K562 (cell line): Measurements from ENCODE around the gene OR13A1. TPM values are rescaled to one million over a fixed set of nuclear protein-coding genes. Genes with fewer than 3 reads are reported as not detected.
"Not testable (repeated sequence)": the region's sequence is repeated elsewhere in the genome, so short reads cannot be mapped to it uniquely, and the experiment has no call there.

ENCODE experiments used
- ATAC-seq: fragments of 200-7000 bp; cut with Tn5 transposase; 3 replicates; pipeline ENCODE4 v1.9.1; 2020; ENCODE audit warnings: moderate library complexity
- BruUV-seq: library from RNA; stranded (reverse); fragments of 400-500 nt; replicated peaks from 2 replicates; lab custom pipeline; 2021; lab: Mats Ljungman, UMichigan
- CTCF ChIA-PET: fragments of 300-600 bp; formaldehyde crosslinking; extraction: SDS; loops from one replicate; lab custom pipeline; 2021; ENCODE audit warnings: low intra/inter-chr PET ratio; lab: Yijun Ruan, JAX
- POLR2A ChIA-PET: fragments of 300-600, 350-650 bp; sonication (Branson Sonifier 250); formaldehyde crosslinking; extraction: SDS; loops from one replicate; lab custom pipeline; 2021; ENCODE audit warnings: antibody characterized with exemption, inconsistent platforms; lab: Yijun Ruan, JAX
- DNase-seq, 4 experiments: peaks; one replicate each; pipeline versions ENCODE4 v3.0.0 to v3.0.0-alpha.2; 2011 to 2018; ENCODE audit warnings: low spot score in 3 of 4, mixed read lengths in 3 of 4; ENCODE audit errors: extremely low read depth in 1 of 4
- FAIRE-seq: peaks from 2 replicates; lab custom pipeline; 2011; peaks lifted over from hg19 to GRCh38; lab: Jason Lieb, UNC
- H2AFZ ChIP-seq: 2 replicates; pipeline ENCODE4 v1.6.0; 2011; ENCODE audit warnings: low read depth, low read length, control low read depth, inconsistent platforms
- H3K27ac ChIP-seq: fragments of 200-600 bp; 3 replicates; pipeline ENCODE4 v1.8.0; 2011; ENCODE audit warnings: low read depth, mild to moderate bottlenecking, control low read depth, inconsistent platforms, low read length, moderate library complexity, mixed read lengths; ENCODE audit errors: extremely low read depth
- H3K27me3 ChIP-seq, 2 experiments: fragments of 300-600 bp in 1 of 2; 2 replicates in 1 of 2; 3 replicates in 1 of 2; pipeline versions ENCODE4 v1.6.0 to v1.8.0; 2011; ENCODE audit warnings: inconsistent platforms in 2 of 2, low read length in 2 of 2, mild to moderate bottlenecking in 1 of 2, mixed read lengths in 1 of 2, moderate library complexity in 1 of 2; ENCODE audit not compliant: control insufficient read depth in 2 of 2, insufficient read depth in 2 of 2
- H3K36me3 ChIP-seq: fragments of 300-600 bp; 3 replicates; pipeline ENCODE4 v1.8.0; 2011; ENCODE audit warnings: mild to moderate bottlenecking, low read length, inconsistent platforms; ENCODE audit not compliant: control insufficient read depth, insufficient read depth
- H3K4me1 ChIP-seq, 2 experiments: fragments of 200-600 bp in 1 of 2; replicated peaks in 1 of 2; 2 replicates in 1 of 2; 3 replicates in 1 of 2; pipeline versions ENCODE4 v1.5.1 to v1.8.0; 2011; ENCODE audit warnings: inconsistent platforms in 2 of 2, low read length in 2 of 2, mild to moderate bottlenecking in 1 of 2, mixed read lengths in 1 of 2, moderate library complexity in 1 of 2; ENCODE audit not compliant: control insufficient read depth in 2 of 2, insufficient read depth in 2 of 2
- H3K4me2 ChIP-seq: 2 replicates; pipeline ENCODE4 v1.6.1; 2011; ENCODE audit warnings: low read length, control low read depth, inconsistent platforms, mixed read lengths; ENCODE audit not compliant: insufficient read depth
- H3K4me3 ChIP-seq: fragments of 200-600 bp; sonication (generic), shearing (Covaris generic); 2 replicates; pipeline ENCODE4 v1.5.1; 2016; ENCODE audit warnings: control low read depth, inconsistent platforms
- H3K79me2 ChIP-seq: fragments of 200-600 bp; 3 replicates; pipeline ENCODE4 v1.8.0; 2011; ENCODE audit warnings: low read length, inconsistent platforms; ENCODE audit not compliant: control insufficient read depth, insufficient read depth
- H3K9ac ChIP-seq, 2 experiments: 2 replicates each; pipeline versions ENCODE4 v1.6.0 to v1.6.1; 2011; ENCODE audit warnings: low read depth in 2 of 2, low read length in 2 of 2, control low read depth in 1 of 2, inconsistent platforms in 1 of 2, mild to moderate bottlenecking in 1 of 2, mixed read lengths in 1 of 2; ENCODE audit not compliant: insufficient read depth in 1 of 2
- H3K9me1 ChIP-seq: one replicate; pipeline ENCODE4 v1.6.0; 2011; ENCODE audit warnings: inconsistent platforms, mild to moderate bottlenecking, low read length, moderate library complexity; ENCODE audit not compliant: control insufficient read depth, insufficient read depth
- H3K9me3 ChIP-seq: replicated peaks from 2 replicates; pipeline ENCODE4 v1.5.1; 2011; ENCODE audit warnings: low read depth, low read length, inconsistent platforms; ENCODE audit not compliant: control insufficient read depth, insufficient read depth
- H4K20me1 ChIP-seq: replicated peaks from 2 replicates; pipeline ENCODE4 v1.6.1; 2011; ENCODE audit warnings: low read length, inconsistent platforms, mixed read lengths; ENCODE audit not compliant: control insufficient read depth, insufficient read depth
- CXXC5 ChIP-seq: fragments of 250-450 bp; sonication (Bioruptor Pico); IDR thresholded peaks from 2 replicates; pipeline ENCODE4 v1.8.0; 2022; ENCODE audit warnings: inconsistent platforms, mild to moderate bottlenecking, moderate library complexity
- HLTF ChIP-seq: fragments of 450-650 bp; IDR thresholded peaks from 2 replicates; pipeline ENCODE4 v1.6.1; 2016
- NCOA4 ChIP-seq: fragments of 450-650 bp; IDR thresholded peaks from 2 replicates; pipeline ENCODE4 v1.6.1; 2018; ENCODE audit warnings: mild to moderate bottlenecking; ENCODE audit not compliant: partially characterized antibody
- SREBF1 ChIP-seq: fragments of 150-350 bp; IDR thresholded peaks from 2 replicates; pipeline ENCODE4 v1.6.1; 2014; ENCODE audit warnings: antibody characterized with exemption, low read depth, low read length, borderline replicate concordance
- TRIM28 ChIP-seq: fragments of 450-650 bp; IDR thresholded peaks from 2 replicates; pipeline ENCODE4 v1.6.1; 2017
- WGBS: fragments of 100-300 bp; shearing (Covaris generic); methylation state at CpG from one replicate; pipeline ENCODE4 v1.1.6; 2016; ENCODE audit warnings: low coverage, mixed read lengths; ENCODE audit not compliant: insufficient coverage; ENCODE audit errors: missing lambda C conversion rate; 5-methylcytosine and 5-hydroxymethylcytosine counted together
- in situ Hi-C: fragments of 300-500 bp; cut with MboI; formaldehyde crosslinking; loops from 4 replicates; pipeline ENCODE4 v1.15.0; 2018; ENCODE audit warnings: inconsistent platforms, mixed read lengths
- intact Hi-C: fragments of 100-400 bp; cut with micrococcal nuclease; formaldehyde crosslinking; loops from 2 replicates; pipeline ENCODE4 v1.14.2; 2022
- polyA plus RNA-seq, 8 experiments: library from polyadenylated mRNA; depleted of rRNA in 4 of 8; stranded (reverse) in 5 of 8; unstranded in 3 of 8; fragments of >200 nt; fragmentation: Nextera tagmentation in 2 of 8; fragmentation: Illumina TruSeq in 1 of 8; extraction: Ambion mirVana in 2 of 8; extraction: Trizol in 1 of 8; gene quantifications; 2 replicates each; pipeline versions ENCODE4 v1.2.1 to v1.2.3, GENCODE V29; 2011 to 2014; ENCODE audit warnings: inconsistent platforms in 1 of 8, missing spikeins in 1 of 8
- total RNA-seq, 7 experiments: library from RNA; depleted of rRNA in 6 of 7; stranded (reverse); fragments of >200 nt in 6 of 7; fragmentation: Illumina TruSeq in 2 of 7; extraction: Trizol in 2 of 7; gene quantifications; 2 replicates each; pipeline versions ENCODE4 v1.2.1 to v1.2.3, GENCODE V29; 2011 to 2021; ENCODE audit warnings: low replicate concordance in 1 of 7

Gene OR13A1
- total and polyA plus RNA-seq, 9 of the 15 experiments (the other 6 are each of a cell fraction or from before 2014, with no cell fraction given), result 0.03 to 0.11 (median 0.06) TPM; not detected in 3

DNA sequence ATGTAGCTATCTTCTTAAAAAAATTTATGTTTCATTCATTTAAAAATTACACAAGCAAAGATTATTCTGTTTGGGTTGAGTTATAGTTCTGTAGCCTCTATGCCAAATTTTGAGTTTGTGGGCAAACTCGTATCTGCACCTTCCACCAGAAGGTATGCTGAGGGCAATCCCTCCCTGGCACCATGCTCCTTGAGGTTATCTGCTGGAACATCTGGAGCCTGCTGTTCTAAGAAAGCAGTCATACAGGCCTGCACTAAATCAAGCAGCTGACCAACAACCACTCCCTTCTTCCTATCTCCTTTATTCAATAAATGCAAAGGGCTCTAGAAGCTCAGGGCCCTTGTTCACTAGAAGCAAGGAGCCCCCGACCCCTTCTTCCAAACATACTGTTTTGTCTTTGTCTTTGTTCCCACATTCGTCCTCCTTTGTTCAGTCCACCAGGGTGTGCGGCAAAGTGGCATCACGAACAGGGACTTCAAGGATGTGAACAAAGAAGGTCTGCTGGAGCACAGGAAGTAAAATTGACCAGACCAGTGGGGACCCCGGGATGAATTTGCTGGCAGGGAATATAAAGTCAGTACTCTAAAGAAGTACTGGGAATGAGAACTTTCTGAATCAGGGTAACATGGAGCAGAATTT is 36.4 kb downstream of the OR13A1 start (continued):
- TF ChIP-seq NCOA4 (no peak), CXXC5 (CRISPR knock-in tag) (peak; percentile 61; the same call in 1 of the 2 replicates)
- TF ChIP-seq, all 486 proteins: peak for 117

DNA sequence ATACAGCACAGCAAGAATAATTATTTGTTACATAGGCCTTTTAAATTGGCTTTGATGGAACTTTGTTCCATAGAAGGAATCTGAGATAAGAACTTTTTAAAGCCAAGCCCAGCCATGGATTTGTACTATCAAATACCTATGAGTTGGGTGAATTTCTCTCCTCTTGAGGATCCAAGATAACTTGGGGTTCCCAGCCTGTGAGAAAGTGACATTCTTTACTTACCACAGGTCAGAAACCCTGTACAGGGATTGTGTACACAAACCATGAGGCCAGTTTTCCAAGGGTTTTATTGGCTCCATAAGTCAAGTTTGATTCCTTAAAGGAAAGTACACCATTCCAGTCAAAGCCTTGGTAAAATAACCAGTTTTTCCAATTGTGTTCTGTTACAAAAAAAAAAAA is 39.3 kb downstream of the OR13A1 start:
- Histone ChIP-seq H3K9me3 (peaks cover 11% of the 10 kb centered on the region; the same call in 1 of the 2 replicates), H3K4me1 (peaks cover 21 to 30% of the 10 kb centered on the region in 2 experiments)
- H3K9ac ChIP-seq, DNase-seq, H3K4me2 ChIP-seq, H3K79me2 ChIP-seq, H3K27ac ChIP-seq, H2AFZ ChIP-seq, intact Hi-C loops, FAIRE-seq, BruUV-seq, POLR2A ChIA-PET, H3K36me3 ChIP-seq, H3K27me3 ChIP-seq, CTCF ChIA-PET, H3K9me1 ChIP-seq, H3K4me3 ChIP-seq, in situ Hi-C loops, ATAC-seq, H4K20me1 ChIP-seq: not testable (repeated sequence)

DNA sequence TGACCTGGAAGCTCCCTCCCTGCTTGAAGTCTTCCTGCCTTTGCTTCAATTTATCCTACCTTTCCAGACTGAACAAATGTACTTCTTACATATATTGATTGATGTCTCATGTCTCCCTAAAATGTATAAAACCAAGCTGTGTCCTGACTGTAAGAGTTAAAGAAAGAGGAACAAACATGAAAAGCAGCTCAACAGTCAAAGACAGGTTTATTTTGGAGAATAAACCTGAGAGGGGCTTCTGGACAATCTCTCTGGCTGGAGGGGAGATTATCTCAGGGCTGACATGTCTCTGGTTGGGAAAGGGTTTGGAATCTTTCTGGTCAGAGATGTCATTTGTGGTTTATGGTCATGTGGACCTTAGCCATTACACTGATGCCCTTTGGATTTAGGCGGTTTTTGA is 41.0 kb downstream of the OR13A1 start:
- BruUV-seq, result no TSS peak
- in situ Hi-C loops, result no loop called here

More for the DNA sequence above, 41.0 kb downstream of the OR13A1 start:
- no peak for ATAC-seq
- FAIRE-seq, result no peak
- Histone ChIP-seq H3K4me2 (no peak overlapping the region), H3K4me1 (peaks cover 5 to 13% of the 10 kb centered on the region in 2 experiments), H3K27me3 (no peaks in the 10 kb centered on the region), H3K9me1 (no peaks in the 10 kb centered on the region), H3K36me3 (no peaks in the 10 kb centered on the region), H3K9ac (no peak overlapping the region), H3K4me3 (no peak overlapping the region), H2AFZ (no peak overlapping the region), H3K9me3 (peaks cover 11% of the 10 kb centered on the region; the same call in 1 of the 2 replicates), H4K20me1 (no peaks in the 10 kb centered on the region), H3K79me2 (no peaks in the 10 kb centered on the region), H3K27ac (no peak overlapping the region)
- POLR2A ChIA-PET, result no interaction called here
- 75% methylated on average over 1 of the region's 1 CpG for WGBS
- TF ChIP-seq TRIM28 (peak; percentile 62; the same call in 1 of the 2 replicates), SREBF1 (no peak), HLTF (peak; percentile 97)
- intact Hi-C loops, result no loop called here
- no peak for DNase-seq
- CTCF ChIA-PET, result no interaction called here
